Skeletal muscle cell (primary cell): ENCODE measurements around the gene SORBS2.

Source experiments
- DNase-seq: peaks from one replicate; pipeline ENCODE4 v3.0.0-alpha.2; 2010; ENCODE audit warnings: low read depth
- H3K4me3 ChIP-seq: 2 replicates; pipeline ENCODE4 v1.5.1; 2011; ENCODE audit warnings: low read depth, mild to moderate bottlenecking, control low read depth, low read length, moderate library complexity

SORBS2 gene

DNA sequence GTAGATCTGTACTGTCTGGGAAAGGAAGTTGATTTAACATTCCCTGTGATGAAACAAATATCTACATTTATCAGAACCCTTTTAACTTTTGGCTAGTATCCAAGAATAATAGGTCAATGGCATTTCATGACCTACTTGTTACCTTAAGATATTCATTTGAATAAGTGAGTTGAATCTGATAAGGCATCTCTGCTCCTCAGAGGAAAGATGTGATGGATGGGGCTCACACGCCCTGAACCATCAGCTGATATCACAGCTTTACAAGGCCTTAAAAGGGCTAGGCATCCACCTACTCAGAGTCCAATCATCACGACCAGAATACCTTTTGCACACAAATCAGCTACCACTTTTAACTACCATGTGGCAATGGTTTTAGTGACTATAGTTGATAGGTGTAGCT, 186.5 kb downstream of the SORBS2 start:
- no peak overlapping the region for H3K4me3 ChIP-seq

DNA sequence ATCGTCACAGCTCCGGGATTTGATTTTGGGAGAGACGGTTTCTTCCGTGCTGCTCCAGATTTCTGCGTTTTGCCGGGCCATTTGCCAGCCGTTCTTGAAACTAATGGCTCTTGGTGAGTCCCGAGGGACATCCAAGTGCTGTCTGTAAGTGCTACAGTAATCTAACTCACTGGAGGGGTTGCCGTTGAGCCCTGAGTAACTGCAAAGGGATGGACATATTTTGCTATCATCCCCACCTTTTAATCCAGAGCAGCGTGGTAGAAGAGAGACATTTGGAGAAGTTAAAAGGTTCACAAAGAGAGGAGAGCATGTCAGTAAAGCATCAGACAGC, 187.8 kb downstream of the SORBS2 start:
- DNase-seq, result no peak
- no peak overlapping the region for H3K4me3 ChIP-seq

More for the DNA sequence above, 186.5 kb downstream of the SORBS2 start:
- DNase-seq, result no peak

DNA sequence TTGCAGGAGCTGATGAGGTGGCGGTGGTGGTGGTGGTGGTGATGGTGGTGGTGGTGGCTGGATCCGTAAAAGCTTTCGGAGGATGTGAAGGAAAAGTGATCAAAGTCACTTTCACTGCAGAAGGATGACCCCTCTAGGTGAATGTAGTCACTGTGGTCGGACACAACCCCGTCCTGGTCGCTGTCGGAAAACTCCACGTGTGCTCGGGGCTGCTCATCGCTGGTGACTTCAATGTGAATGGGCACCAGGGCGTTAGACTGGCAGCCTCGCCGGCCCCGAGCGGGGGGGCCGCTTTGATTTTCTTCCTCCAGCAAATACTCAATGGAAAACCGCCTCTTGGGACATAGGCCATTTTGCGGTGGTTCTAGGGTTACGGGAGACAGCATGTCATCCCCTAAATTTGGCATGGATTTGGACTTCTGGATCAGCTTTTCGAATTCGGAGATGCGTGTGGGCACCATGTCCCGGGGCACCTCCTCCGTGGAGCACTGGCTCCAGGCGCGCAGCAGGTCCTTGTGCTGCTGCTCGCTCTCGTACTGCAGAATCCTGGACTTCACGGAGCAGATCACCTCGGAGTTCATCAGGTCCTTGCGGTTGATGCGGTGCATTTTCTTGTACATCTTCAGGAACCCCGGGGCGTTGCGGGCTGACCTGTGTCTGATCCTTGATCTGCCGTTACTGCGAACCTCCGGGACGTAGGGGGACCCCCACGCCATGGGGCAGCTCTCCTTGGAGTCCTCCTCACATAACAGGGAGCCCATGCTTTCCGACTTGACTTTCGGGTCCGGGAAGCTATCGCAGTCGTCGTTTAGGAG, 188.3 kb downstream of the SORBS2 start:
- H3K4me3 ChIP-seq, result no peak overlapping the region
- DNase-seq, result no peak

DNA sequence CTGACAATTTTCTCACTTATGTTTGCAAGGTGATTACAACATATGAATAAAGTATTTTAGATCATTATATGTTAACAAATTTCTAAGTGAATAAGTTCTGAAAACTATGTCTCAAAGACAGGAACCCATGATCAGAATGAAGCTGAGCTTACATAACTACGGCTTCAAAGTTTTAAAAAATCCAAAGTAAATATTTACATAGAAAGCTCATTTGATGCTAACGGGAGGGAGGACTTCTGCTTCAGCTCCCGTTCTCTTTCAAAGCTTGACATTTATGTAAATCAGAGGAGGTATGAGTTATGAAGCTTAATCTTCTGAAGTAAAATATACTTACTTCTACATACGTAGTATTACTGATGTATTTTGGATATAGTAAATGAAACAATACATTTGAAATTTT, 203.8 kb downstream of the SORBS2 start:
- H3K4me3 ChIP-seq, result no peak overlapping the region
- DNase-seq, result no peak

DNA sequence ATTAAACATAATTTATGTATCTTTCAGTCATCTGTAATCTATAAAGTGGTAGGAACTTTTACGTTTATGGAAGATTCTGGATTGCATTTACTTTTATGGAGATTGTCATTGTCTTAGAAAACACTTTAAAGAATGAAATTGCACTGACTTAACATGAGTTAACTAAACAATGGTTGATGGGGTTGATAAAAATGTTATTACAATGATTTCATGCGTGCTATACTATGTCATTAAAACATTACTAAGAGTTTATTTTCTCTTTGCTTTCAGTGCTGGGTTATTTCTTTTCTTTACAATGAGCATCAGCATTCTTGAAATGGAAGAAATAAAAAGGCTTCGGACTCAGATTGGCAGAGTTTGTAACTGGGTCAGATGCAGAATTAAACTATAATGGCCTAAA, 209.6 kb downstream of the SORBS2 start:
- no peak for DNase-seq
- no peak overlapping the region for H3K4me3 ChIP-seq

DNA sequence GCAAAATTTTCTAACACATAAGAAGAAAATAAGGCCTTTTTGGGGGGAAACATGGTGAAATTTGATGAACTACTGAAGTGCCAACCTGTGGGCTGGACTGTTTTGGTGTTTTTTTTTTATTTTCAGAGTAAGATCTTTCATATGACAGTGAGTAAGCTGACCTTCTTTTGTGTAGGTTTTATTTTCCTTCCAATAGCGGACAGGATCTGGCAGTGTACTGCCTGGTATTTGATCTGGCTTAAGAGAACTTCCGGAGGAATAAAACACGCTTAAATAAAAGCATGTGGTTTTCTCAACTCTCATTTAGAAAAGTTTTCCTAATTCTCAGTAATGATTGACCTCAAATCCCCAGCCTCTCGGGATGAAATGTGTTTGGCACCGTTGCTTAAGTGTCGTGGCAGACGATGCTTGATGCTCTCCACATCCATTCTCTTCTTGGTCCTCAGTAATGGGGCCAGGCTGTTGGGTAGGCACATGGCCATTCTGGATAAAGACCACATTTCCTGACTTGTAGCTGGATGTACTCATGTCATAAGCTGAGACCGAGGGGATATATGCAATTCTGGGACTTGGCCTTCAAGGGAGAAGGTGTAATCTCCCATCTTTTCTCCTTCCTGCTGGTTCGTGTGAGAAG, 211.1 kb downstream of the SORBS2 start:
- no peak overlapping the region for H3K4me3 ChIP-seq
- DNase-seq, result no peak

DNA sequence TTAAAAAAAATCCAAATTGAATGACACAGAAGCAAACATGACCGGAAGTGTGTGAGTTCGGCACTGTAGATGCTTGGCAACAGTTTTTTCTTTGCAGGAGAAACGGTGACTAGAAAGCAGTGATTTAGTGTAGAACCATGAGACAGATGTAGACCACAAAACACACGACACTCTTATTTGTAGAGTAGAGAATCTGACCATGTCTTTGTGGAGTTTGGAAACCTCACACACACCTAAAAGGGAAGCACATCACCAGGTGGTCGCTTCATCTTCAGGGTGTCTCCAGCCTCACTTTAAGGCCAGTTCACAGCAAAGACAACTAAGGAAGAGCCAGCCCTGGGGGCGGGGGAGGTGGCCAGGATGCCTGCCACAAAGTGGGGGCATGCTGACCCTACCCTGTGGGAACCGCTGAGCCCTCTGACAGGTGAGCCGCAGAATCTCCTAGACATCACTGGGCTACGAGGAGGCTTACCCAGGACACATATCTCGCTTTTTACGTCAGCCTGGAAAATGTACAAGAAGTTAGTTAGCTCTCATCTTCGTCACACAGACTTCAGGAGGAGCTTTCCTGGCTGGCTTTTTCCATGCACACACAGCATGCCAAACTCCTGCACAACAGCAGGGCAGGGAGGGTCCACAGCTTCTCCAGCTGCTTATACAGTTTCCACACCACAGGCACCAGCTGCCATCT, 212.3 kb downstream of the SORBS2 start:
- no peak for DNase-seq

DNA sequence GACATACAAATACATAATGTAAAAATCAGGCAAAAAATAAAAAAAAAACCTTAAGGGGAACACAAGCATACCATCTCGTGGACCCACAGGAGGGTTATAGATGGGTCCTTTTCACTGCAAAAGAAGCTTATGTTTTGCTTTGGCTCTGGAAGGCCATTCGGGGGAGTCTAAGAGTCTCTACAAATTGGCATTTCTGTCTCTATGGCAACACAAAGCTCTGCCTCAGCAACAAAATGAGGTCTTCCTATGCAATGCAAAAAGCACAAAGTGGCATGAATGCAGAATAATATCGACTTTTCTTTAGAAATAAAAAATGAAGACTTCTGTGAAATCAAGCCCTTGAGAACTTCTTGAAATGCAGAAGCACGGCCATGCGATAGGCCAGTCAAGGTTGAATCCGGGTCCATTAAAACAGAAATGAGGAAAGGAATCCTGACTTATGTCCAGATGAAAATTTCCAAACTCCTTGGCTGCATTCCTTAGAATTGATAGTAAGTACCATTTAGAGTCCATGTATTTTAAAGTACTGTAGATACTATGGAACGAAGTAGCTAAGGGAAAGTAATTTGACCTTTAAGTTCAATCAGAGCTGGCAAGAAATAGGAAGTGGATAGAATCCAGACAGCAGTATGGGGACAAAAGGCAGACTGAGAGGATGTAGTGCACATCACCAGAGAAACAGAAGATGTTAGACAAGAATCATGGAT, 213.0 kb downstream of the SORBS2 start:
- no peak for DNase-seq

More for the DNA sequence above, 212.3 kb downstream of the SORBS2 start:
- H3K4me3 ChIP-seq, result no peak overlapping the region

DNA sequence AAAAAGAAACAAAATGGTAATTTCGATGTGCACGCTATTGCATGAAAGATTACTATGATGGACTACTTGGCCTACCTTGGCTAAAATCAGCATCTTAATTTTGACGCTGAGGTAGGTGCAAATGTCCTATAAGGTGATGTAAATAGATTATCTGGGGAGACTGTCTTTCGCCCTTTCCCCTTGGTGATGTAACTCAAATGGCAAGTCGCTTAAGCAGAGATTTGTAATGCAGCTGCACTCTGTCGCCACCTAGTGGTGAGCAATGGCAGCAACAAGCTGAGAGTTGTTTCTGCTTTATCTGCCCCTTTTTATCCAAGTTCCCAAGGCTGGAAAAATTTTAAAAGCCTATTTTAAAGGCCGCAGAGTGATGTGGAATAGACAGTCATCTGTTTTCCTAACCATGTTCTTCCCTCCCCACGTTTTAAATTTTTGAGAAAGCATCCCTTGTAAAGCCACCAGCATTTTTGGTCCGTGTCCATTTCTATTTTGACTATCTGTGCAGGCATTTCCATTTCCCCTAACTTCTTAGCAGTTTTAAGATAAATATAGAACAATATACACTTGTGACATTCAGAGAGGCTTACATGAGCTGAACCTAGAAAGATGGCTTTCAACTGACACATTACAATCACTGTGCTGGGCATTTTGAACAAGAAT, 214.3 kb downstream of the SORBS2 start:
- peak; percentile 43 for DNase-seq
- H3K4me3 ChIP-seq, result no peak overlapping the region

More for the DNA sequence above, 213.0 kb downstream of the SORBS2 start:
- no peak overlapping the region for H3K4me3 ChIP-seq

DNA sequence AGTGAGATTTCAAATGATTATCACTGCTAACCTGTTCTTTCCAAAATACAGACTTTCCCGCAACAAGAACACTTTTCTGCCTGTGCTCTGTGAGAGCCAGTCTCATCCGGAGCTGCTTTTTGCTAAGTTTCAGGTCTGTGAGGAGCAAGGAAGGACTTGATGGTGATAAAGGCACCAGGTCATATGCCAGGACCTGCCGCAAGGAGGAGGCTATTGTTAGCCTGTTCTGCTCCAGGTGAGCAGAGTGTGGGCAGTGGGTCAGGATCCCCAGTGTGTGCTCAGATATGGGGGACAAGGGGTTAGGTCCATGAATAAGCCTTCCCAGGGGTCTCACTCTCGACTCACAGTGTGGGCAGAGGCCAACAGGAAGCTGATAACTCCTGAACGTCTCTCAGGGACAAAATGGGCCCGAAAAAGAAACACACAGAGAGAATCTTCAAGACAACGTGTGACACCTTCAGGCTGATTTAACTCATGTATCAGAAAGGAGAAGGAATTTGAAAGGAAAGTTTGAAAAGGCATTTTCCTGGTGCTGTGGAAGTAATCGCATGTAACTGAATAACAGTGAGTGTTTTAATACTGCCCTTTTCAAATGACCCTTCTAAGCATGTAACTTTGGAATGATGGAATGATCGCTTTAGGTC, 219.0 kb downstream of the SORBS2 start:
- H3K4me3 ChIP-seq, result no peak overlapping the region

DNA sequence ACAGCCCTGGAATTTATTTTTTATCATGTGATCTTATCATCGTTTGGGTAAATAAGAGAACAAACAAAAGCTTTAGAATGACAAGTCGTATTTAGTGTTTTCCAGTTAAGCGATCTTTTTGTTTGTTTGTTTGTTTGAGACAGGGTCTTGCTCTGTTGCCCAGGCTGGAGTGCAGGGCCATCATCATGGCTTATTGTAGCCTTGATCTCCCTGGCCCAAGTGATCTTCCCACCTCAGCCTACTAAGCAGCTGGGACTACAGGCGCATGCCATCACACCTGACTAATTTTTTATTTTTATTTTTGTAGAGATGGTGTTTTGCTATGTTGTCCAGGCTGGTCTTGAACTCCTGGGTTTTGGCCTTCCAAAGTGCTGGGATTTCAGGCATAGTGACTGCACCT, 219.6 kb downstream of the SORBS2 start:
- H3K4me3 ChIP-seq, result no peak overlapping the region

More for the DNA sequence above, 219.0 kb downstream of the SORBS2 start:
- no peak for DNase-seq

DNA sequence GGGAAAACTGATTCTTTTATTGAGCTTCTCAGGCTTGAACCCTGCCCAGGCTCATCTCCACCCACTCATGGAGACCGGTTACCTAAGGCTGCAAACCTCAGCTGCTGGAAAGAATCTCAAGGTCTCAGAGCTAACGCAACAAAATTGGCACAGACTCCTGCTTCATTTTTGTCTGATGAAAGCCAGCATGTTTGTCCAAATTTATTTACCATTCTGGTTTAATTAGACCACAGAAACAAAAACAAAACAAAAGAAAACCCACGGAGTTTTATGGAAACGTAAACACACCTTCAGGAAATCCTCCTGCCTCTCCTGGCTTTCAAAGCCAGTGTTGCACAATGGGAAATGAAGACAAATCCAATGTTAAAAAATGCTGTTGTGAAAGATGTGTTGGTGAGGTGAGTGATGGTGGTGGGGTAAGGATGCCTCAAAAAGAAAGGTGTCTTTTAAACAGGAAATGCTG, 220.3 kb downstream of the SORBS2 start:
- H3K4me3 ChIP-seq, result no peak overlapping the region
- DNase-seq, result peak; percentile 43

More for the DNA sequence above, 219.6 kb downstream of the SORBS2 start:
- no peak for DNase-seq

DNA sequence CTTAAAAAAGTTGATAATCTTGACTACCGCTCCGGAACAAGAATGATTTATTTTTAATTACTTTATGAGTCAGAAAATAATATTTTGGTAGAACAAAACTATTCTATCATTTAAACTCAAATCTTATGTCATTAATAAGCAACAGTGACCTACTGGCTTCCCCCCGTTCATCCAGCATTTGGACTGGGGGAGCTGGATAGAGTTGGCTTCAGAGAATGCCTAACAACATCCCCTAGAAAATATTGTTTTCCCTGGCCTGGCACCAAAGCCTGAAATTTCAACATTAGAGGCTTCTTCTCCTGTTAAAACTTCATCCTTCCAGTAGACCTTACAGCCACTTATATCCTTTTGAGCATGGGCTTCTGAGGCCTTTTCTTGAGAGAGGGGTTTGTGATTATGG, 221.0 kb downstream of the SORBS2 start:
- no peak for DNase-seq
- no peak overlapping the region for H3K4me3 ChIP-seq

DNA sequence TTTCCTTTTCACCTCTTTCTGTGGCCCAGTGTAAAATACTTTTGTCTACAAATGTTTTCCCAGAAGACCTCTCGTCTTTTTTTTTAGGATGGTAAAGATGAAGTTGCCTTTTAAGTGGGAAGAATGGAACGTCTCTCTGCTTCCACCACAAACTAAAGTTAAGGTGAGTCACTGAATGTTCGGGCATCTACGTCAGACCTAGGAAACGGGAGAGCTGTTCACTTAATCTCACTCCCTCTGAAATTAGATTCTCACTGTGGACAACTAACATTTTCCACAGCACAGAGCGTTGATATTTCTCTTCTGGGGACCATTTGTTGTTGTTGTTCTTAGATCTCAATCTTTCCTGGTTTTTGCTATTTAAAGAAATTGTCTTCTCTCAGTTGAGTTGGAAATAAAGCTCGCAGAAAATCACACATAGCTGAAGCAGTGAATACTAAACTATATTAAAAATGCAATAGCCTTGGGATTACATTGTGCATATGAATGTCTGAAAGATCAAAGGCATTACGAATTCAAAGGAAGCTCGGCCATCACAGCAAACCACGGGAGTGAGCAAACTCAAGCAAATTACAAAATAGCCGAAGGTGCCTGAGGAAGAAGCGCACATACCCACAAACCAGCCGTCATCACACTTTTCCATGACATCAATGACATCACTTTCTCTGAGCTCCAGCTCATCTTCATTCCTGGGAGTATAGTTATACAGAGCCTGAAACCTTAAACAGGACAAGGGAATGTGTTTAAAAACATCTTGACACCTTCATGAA, 222.7 kb downstream of the SORBS2 start:
- DNase-seq, result peak; percentile 84
- H3K4me3 ChIP-seq, result no peak overlapping the region

DNA sequence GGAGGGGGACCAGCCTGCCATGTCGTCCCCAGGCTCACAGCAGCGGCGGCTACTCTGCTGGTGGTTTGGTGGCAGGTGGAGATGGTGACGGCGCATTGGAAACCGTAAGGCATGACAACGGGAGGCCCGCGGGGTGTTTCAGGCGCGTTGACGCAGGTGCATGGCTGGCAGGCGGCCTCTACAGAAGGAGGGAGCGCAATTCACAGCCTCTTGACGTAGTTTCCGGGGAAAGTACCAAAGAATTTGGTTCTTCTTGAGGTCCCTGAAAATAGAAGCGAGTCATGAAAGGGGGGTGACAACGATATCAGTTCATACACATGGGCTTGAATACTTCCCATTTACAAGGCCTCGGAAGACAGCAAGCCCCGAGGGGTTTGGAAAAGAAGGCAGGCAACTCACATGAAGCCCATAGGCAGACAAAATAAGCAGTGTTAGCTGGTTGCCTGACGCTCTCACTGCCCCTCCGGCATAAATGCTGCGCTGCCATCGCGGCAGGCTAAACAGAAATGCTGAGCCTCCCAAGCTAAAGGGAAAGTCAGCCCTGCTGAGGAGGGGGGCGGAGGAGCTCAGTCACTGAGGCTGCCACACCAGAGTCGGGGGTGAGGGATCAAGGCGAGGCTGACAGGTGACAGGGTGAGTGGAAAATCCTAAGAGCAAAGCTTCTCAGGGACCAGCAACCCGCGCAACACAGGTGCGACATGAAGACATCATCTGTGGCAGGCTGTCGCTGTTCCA, 224.4 kb downstream of the SORBS2 start:
- H3K4me3 ChIP-seq, result no peak overlapping the region
- no peak for DNase-seq

DNA sequence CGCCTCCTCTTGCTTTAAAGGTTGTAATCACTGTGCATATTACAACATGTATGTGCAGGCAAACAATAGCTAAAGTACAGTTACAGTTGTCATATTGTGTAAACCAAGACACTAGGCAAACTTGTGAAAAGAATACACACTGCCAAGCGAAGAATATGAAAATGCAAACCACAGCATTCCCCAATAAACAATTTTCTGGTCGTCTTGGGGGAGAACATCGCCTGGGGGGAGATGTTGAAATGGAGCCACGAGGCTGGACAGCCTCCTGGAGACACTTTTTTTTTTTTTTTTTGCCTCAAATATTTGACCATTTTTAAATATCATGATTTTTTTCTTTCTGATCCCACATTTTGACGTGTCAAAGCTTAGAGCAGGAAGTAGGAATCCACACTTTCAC, 225.0 kb downstream of the SORBS2 start:
- no peak overlapping the region for H3K4me3 ChIP-seq
- no peak for DNase-seq

DNA sequence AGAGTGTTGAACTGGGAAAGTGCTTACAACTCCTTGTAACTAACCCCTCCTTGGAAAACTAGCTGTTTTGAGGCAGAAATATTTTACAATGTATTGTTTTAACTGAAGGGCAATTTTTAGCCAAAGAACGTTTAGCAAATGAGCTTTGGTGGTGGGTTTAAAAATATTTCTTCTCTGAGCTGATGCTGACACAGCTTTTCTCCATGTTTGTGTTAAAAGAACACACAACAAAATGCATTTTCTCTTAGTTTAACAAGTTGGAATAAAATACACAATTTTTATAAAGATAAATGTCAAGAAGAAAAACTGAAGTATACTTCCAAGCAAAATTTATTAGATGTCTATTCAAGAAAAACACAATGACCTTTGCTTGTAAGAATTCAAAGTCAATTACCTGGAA, 226.8 kb downstream of the SORBS2 start:
- no peak for DNase-seq
- no peak overlapping the region for H3K4me3 ChIP-seq

DNA sequence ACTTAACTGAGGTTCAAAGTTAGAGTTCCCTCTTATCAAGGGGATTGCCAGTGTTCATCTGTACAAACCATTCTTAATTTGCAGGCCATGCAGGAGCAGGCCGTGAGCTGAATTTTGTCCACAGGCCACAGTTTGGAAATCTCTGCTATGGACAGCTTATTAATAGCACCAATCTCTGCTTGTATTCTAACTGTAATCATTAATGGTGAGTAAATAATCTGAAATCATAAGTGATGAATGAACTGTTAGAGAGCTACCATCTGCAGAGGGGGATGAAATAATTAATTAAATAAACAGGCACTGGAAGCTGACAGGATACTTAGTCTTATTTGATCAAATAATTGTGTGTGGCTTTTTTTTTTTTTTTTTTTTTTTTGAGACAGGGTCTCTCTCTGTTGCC, 228.2 kb downstream of the SORBS2 start:
- H3K4me3 ChIP-seq, result no peak overlapping the region
- no peak for DNase-seq
